ENCODE data around the gene DEFB112. TPM values are rescaled to one million over a fixed set of nuclear protein-coding genes. Genes with fewer than 3 reads are reported as not detected.

The DEFB112 gene
- total RNA-seq, 5 donors from 2014 or later (not counting 1 experiment from before 2014, with no cell fraction given) = not detected

- POLR2A ChIA-PET = no interaction called here
- ATAC-seq (replicated peaks in 1 of 4) = no peak
Observed at GRCh38 chr6:50091641-50092040, 41.9 kb upstream of the DEFB112 start.

GRCh38 chr6:50089911-50090310 lies 40.2 kb upstream of the DEFB112 start:
- H3K9me3 ChIP-seq = no peaks in the 10 kb centered on the region
- Mint-ChIP-seq H3K4me1 (no peaks in the 10 kb centered on the region), H3K27me3 (no peaks in the 10 kb centered on the region), H3K36me3 (no peaks in the 10 kb centered on the region), H3K27ac (no peak overlapping the region), H3K4me3 (no peak overlapping the region), H3K9me3 (peaks cover 3 to 10% (median 10%) of the 10 kb centered on the region in 3 donors)
- no peaks in the 10 kb centered on the region for H3K27me3 ChIP-seq (replicated peaks in 1 of 2; ENCODE audit: control insufficient read depth in 2 of 2, extremely low read depth in 1 of 2, insufficient read depth in 2 of 2, low read length in 1 of 2)
- no peak overlapping the region for H3K4me3 ChIP-seq (ENCODE audit: control insufficient read depth in 1 of 2, extremely low read depth in 1 of 2, low read length in 1 of 2)
- ATAC-seq (replicated peaks in 1 of 4) = no peak
- POLR2A ChIA-PET = no interaction called here
- CTCF ChIA-PET = no interaction called here
- no peaks in the 10 kb centered on the region for H3K4me1 ChIP-seq (ENCODE audit: control insufficient read depth in 1 of 2, extremely low read depth in 1 of 2, insufficient read depth in 2 of 2, low read length in 2 of 2)
- no peak overlapping the region for H3K27ac ChIP-seq (ENCODE audit: low read length)
- no CpG with 5 or more reads among the region's 2 CpGs for WGBS (ENCODE audit: insufficient coverage)
- H3K36me3 ChIP-seq (ENCODE audit: control insufficient read depth in 2 of 2, extremely low read depth in 1 of 2, insufficient read depth in 1 of 2, low read length in 1 of 2) = no peaks in the 10 kb centered on the region
- DNase-seq = no peak

More at GRCh38 chr6:50091641-50092040, 41.9 kb upstream of the DEFB112 start:
- Histone ChIP-seq H3K27me3 (replicated peaks in 1 of 2; ENCODE audit: control insufficient read depth in 2 of 2, extremely low read depth in 1 of 2, insufficient read depth in 2 of 2, low read length in 1 of 2) (no peaks in the 10 kb centered on the region), H3K27ac (ENCODE audit: low read length) (no peak overlapping the region), H3K4me3 (ENCODE audit: control insufficient read depth in 1 of 2, extremely low read depth in 1 of 2, low read length in 1 of 2) (no peak overlapping the region), H3K9me3 (no peaks in the 10 kb centered on the region), H3K36me3 (ENCODE audit: control insufficient read depth in 2 of 2, extremely low read depth in 1 of 2, insufficient read depth in 1 of 2, low read length in 1 of 2) (no peaks in the 10 kb centered on the region), H3K4me1 (ENCODE audit: control insufficient read depth in 1 of 2, extremely low read depth in 1 of 2, insufficient read depth in 2 of 2, low read length in 2 of 2) (no peaks in the 10 kb centered on the region)
- H3K9me3 Mint-ChIP-seq = peaks cover 3 to 10% (median 10%) of the 10 kb centered on the region in 3 donors
- DNase-seq = no peak
- no peak overlapping the region for H3K27ac Mint-ChIP-seq
- WGBS (ENCODE audit: insufficient coverage) = no CpG with 5 or more reads among the region's 1 CpG
- H3K4me1 Mint-ChIP-seq = no peaks in the 10 kb centered on the region
- no peaks in the 10 kb centered on the region for H3K36me3 Mint-ChIP-seq
- no peaks in the 10 kb centered on the region for H3K27me3 Mint-ChIP-seq
- H3K4me3 Mint-ChIP-seq = no peak overlapping the region
- CTCF ChIA-PET = no interaction called here

- no peak overlapping the region for H3K27ac ChIP-seq (ENCODE audit: low read length)
- ChIA-PET POLR2A (no interaction called here), CTCF (no interaction called here)
- ATAC-seq (replicated peaks in 1 of 4) (no peak), DNase-seq (no peak)
- no peaks in the 10 kb centered on the region for H3K4me1 ChIP-seq (ENCODE audit: control insufficient read depth in 1 of 2, extremely low read depth in 1 of 2, insufficient read depth in 2 of 2, low read length in 2 of 2)
- H3K9me3 Mint-ChIP-seq = peaks cover 3 to 10% (median 10%) of the 10 kb centered on the region in 3 donors
- no CpG with 5 or more reads among the region's 2 CpGs for WGBS (ENCODE audit: insufficient coverage)
- no peak overlapping the region for H3K4me3 ChIP-seq (ENCODE audit: control insufficient read depth in 1 of 2, extremely low read depth in 1 of 2, low read length in 1 of 2)
- H3K9me3 ChIP-seq = no peaks in the 10 kb centered on the region
- no peaks in the 10 kb centered on the region for H3K4me1 Mint-ChIP-seq
- H3K27me3 ChIP-seq (replicated peaks in 1 of 2; ENCODE audit: control insufficient read depth in 2 of 2, extremely low read depth in 1 of 2, insufficient read depth in 2 of 2, low read length in 1 of 2) = no peaks in the 10 kb centered on the region
- H3K27ac Mint-ChIP-seq = no peak overlapping the region
- no peaks in the 10 kb centered on the region for H3K36me3 Mint-ChIP-seq
- H3K36me3 ChIP-seq (ENCODE audit: control insufficient read depth in 2 of 2, extremely low read depth in 1 of 2, insufficient read depth in 1 of 2, low read length in 1 of 2) = no peaks in the 10 kb centered on the region
- no peaks in the 10 kb centered on the region for H3K27me3 Mint-ChIP-seq
- no peak overlapping the region for H3K4me3 Mint-ChIP-seq
Observed at GRCh38 chr6:50087231-50087954, 37.7 kb upstream of the DEFB112 start.

GRCh38 chr6:50077385-50077784 lies 27.7 kb upstream of the DEFB112 start:
- H3K4me1 ChIP-seq (ENCODE audit: control insufficient read depth in 1 of 2, extremely low read depth in 1 of 2, insufficient read depth in 2 of 2, low read length in 2 of 2) = no peaks in the 10 kb centered on the region
- H3K27me3 ChIP-seq (replicated peaks in 1 of 2; ENCODE audit: control insufficient read depth in 2 of 2, extremely low read depth in 1 of 2, insufficient read depth in 2 of 2, low read length in 1 of 2) = no peaks in the 10 kb centered on the region
- H3K36me3 ChIP-seq (ENCODE audit: control insufficient read depth in 2 of 2, extremely low read depth in 1 of 2, insufficient read depth in 1 of 2, low read length in 1 of 2) = no peaks in the 10 kb centered on the region
- whole genome bisulfite sequencing (ENCODE audit: insufficient coverage) = no CpG with 5 or more reads among the region's 1 CpG
- no peak overlapping the region for H3K4me3 ChIP-seq (ENCODE audit: control insufficient read depth in 1 of 2, extremely low read depth in 1 of 2, low read length in 1 of 2)
- no peak overlapping the region for H3K27ac ChIP-seq (ENCODE audit: low read length)
- CTCF ChIA-PET = no interaction called here
- DNase-seq = no peak
- Mint-ChIP-seq H3K9me3 (peaks cover 7 to 9% (median 9%) of the 10 kb centered on the region in 3 donors), H3K36me3 (no peaks in the 10 kb centered on the region), H3K4me1 (no peaks in the 10 kb centered on the region), H3K27ac (no peak overlapping the region), H3K27me3 (no peaks in the 10 kb centered on the region), H3K4me3 (no peak overlapping the region)
- no peaks in the 10 kb centered on the region for H3K9me3 ChIP-seq
- POLR2A ChIA-PET = no interaction called here
- no peak for ATAC-seq (replicated peaks in 1 of 4)

DNA sequence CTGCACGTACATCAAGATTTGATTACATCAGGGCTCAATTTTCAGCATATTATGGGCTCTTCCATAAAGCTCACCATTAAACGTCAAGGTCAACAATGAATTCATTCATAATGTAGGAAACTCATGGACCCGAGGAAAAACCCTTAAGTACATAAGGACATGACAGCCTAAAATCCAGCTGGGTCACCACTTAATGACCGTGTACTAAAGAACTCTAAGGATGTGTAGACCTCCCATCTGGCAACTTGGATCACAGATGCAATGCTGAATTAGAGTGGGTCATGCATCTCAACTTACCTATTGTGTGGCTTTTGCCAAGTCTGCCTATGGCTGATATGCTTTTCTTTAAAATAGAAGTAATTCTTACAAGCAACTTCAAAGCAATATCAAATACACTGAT lies 26.7 kb upstream of the DEFB112 start:
- no peaks in the 10 kb centered on the region for H3K36me3 Mint-ChIP-seq
- no peaks in the 10 kb centered on the region for H3K27me3 ChIP-seq (replicated peaks in 1 of 2; ENCODE audit: control insufficient read depth in 2 of 2, extremely low read depth in 1 of 2, insufficient read depth in 2 of 2, low read length in 1 of 2)
- ATAC-seq (replicated peaks in 1 of 4) (no peak), DNase-seq (no peak)
- CTCF ChIA-PET = no interaction called here
- WGBS (ENCODE audit: insufficient coverage) = 68% methylated on average over 3 of the region's 4 CpGs
- H3K27ac Mint-ChIP-seq = no peak overlapping the region
- no peak overlapping the region for H3K27ac ChIP-seq (ENCODE audit: low read length)
- H3K4me1 Mint-ChIP-seq = no peaks in the 10 kb centered on the region
- no peaks in the 10 kb centered on the region for H3K27me3 Mint-ChIP-seq
- no peak overlapping the region for H3K4me3 ChIP-seq (ENCODE audit: control insufficient read depth in 1 of 2, extremely low read depth in 1 of 2, low read length in 1 of 2)
- H3K4me1 ChIP-seq (ENCODE audit: control insufficient read depth in 1 of 2, extremely low read depth in 1 of 2, insufficient read depth in 2 of 2, low read length in 2 of 2) = no peaks in the 10 kb centered on the region
- no peaks in the 10 kb centered on the region for H3K9me3 ChIP-seq
- no peaks in the 10 kb centered on the region for H3K36me3 ChIP-seq (ENCODE audit: control insufficient read depth in 2 of 2, extremely low read depth in 1 of 2, insufficient read depth in 1 of 2, low read length in 1 of 2)
- H3K4me3 Mint-ChIP-seq = no peak overlapping the region
- peaks cover 14 to 16% (median 16%) of the 10 kb centered on the region in 3 donors for H3K9me3 Mint-ChIP-seq
- POLR2A ChIA-PET = no interaction called here

DNA sequence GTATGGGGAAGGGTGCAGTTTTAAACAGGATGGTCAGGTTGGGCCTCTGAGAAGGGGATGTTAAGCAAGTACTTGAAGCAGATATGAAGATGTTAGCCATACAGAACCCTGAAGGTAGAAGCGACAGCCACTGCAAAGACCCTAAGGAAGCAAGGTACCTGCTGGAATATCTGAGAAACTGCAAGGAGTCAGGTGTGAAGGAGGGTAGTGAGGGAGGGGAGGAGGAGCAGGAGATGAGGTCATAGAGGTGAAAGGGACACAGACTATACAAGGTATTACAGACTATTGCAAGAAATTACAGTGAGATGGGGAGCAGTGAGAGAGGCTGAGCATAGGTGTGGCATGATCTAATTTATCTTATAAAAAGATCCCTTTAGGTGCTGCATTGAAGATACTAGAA lies 22.2 kb upstream of the DEFB112 start:
- Histone ChIP-seq H3K4me3 (ENCODE audit: control insufficient read depth in 1 of 2, extremely low read depth in 1 of 2, low read length in 1 of 2) (no peak overlapping the region), H3K9me3 (no peaks in the 10 kb centered on the region), H3K36me3 (ENCODE audit: control insufficient read depth in 2 of 2, extremely low read depth in 1 of 2, insufficient read depth in 1 of 2, low read length in 1 of 2) (no peaks in the 10 kb centered on the region), H3K4me1 (ENCODE audit: control insufficient read depth in 1 of 2, extremely low read depth in 1 of 2, insufficient read depth in 2 of 2, low read length in 2 of 2) (no peaks in the 10 kb centered on the region), H3K27ac (ENCODE audit: low read length) (no peak overlapping the region), H3K27me3 (replicated peaks in 1 of 2; ENCODE audit: control insufficient read depth in 2 of 2, extremely low read depth in 1 of 2, insufficient read depth in 2 of 2, low read length in 1 of 2) (no peaks in the 10 kb centered on the region)
- ChIA-PET POLR2A (no interaction called here), CTCF (no interaction called here)
- 63% methylated on average over 1 of the region's 1 CpG for WGBS (ENCODE audit: insufficient coverage)
- DNase-seq (no peak), ATAC-seq (replicated peaks in 1 of 4) (no peak)
- H3K4me1 Mint-ChIP-seq = no peaks in the 10 kb centered on the region
- no peak overlapping the region for H3K27ac Mint-ChIP-seq
- H3K27me3 Mint-ChIP-seq = no peaks in the 10 kb centered on the region
- H3K9me3 Mint-ChIP-seq = peaks cover 12 to 19% (median 16%) of the 10 kb centered on the region in 3 donors
- H3K4me3 Mint-ChIP-seq = no peak overlapping the region
- no peaks in the 10 kb centered on the region for H3K36me3 Mint-ChIP-seq

DNA sequence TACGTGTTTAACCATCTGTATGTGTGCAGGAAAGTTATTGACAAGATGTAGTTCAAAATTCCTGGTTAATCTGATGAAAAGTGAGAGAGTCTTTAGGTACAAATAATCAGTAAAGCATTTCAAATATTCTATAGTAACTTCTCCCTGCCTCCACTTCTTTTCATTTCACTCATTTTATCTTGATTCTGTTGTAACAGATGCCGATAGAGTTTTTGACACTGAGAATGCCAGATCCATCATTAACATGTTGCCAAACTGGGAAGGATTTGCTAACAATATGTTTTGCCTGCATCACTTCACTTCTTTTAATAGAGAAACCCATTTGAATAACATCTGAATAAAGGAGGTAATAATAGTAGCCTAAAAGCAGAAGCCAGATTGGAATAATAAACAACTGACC lies 20.4 kb upstream of the DEFB112 start:
- H3K9me3 ChIP-seq = no peaks in the 10 kb centered on the region
- ATAC-seq (replicated peaks in 1 of 4) (no peak), DNase-seq (no peak)
- no peaks in the 10 kb centered on the region for H3K27me3 ChIP-seq (replicated peaks in 1 of 2; ENCODE audit: control insufficient read depth in 2 of 2, extremely low read depth in 1 of 2, insufficient read depth in 2 of 2, low read length in 1 of 2)
- H3K4me1 ChIP-seq (ENCODE audit: control insufficient read depth in 1 of 2, extremely low read depth in 1 of 2, insufficient read depth in 2 of 2, low read length in 2 of 2) = no peaks in the 10 kb centered on the region
- CTCF ChIA-PET = no interaction called here
- no peak overlapping the region for H3K27ac Mint-ChIP-seq
- H3K36me3 ChIP-seq (ENCODE audit: control insufficient read depth in 2 of 2, extremely low read depth in 1 of 2, insufficient read depth in 1 of 2, low read length in 1 of 2) = no peaks in the 10 kb centered on the region
- no peak overlapping the region for H3K4me3 ChIP-seq (ENCODE audit: control insufficient read depth in 1 of 2, extremely low read depth in 1 of 2, low read length in 1 of 2)
- POLR2A ChIA-PET = no interaction called here
- no CpG with 5 or more reads among the region's 2 CpGs for WGBS (ENCODE audit: insufficient coverage)
- no peaks in the 10 kb centered on the region for H3K4me1 Mint-ChIP-seq
- H3K27me3 Mint-ChIP-seq = no peaks in the 10 kb centered on the region
- H3K4me3 Mint-ChIP-seq = no peak overlapping the region
- no peak overlapping the region for H3K27ac ChIP-seq (ENCODE audit: low read length)
- H3K9me3 Mint-ChIP-seq = peaks cover 10 to 20% (median 14%) of the 10 kb centered on the region in 3 donors
- H3K36me3 Mint-ChIP-seq = no peaks in the 10 kb centered on the region
